A673 (cell line): ENCODE results near the gene LGALS9. TPM values are rescaled to one million over a fixed set of nuclear protein-coding genes. Genes with fewer than 3 reads are reported as not detected.

ENCODE experiments used
- BruUV-seq: library from RNA; stranded (reverse); fragments of 400-500 nt; replicated peaks from 2 replicates; lab custom pipeline; 2021; lab: Mats Ljungman, UMichigan
- CTCF ChIA-PET: fragments of 300-600 bp; sonication (Branson Sonifier 250); formaldehyde crosslinking; loops from one replicate; lab custom pipeline; 2022; ENCODE audit warnings: antibody characterized with exemption; lab: Charles Lee
- POLR2A ChIA-PET: fragments of 300-600 bp; sonication (Branson Sonifier 250); formaldehyde crosslinking; loops from one replicate; lab custom pipeline; 2022; ENCODE audit warnings: antibody characterized with exemption; ENCODE audit not compliant: low non-redundant PET; lab: Charles Lee
- DNase-seq: peaks from one replicate; pipeline ENCODE4 v3.0.0-alpha.2; 2015; ENCODE audit warnings: low spot score
- H3K27ac ChIP-seq: fragments of 200-600 bp; sonication (generic); 2 replicates; pipeline ENCODE4 v1.5.1; 2016; ENCODE audit warnings: mixed run types, low read depth, mild to moderate bottlenecking, mixed read lengths, antibody characterized with exemption, low read length; ENCODE audit not compliant: poor library complexity, severe bottlenecking
- H3K27me3 ChIP-seq: fragments of 200-600 bp; sonication (generic); replicated peaks from 2 replicates; pipeline ENCODE4 v1.6.1; 2017; ENCODE audit warnings: mixed run types, low read depth, mild to moderate bottlenecking, mixed read lengths, antibody characterized with exemption, low read length; ENCODE audit not compliant: insufficient read depth, poor library complexity
- H3K36me3 ChIP-seq: fragments of 200-600 bp; sonication (generic); 2 replicates; pipeline ENCODE4 v1.6.1; 2016; ENCODE audit warnings: mixed run types, mild to moderate bottlenecking, mixed read lengths, antibody characterized with exemption, low read length; ENCODE audit not compliant: insufficient read depth, poor library complexity, severe bottlenecking
- H3K4me1 ChIP-seq: fragments of 200-600 bp; sonication (generic); 2 replicates; pipeline ENCODE4 v1.6.1; 2017; ENCODE audit warnings: mixed run types, mild to moderate bottlenecking, mixed read lengths, antibody characterized with exemption, low read length; ENCODE audit not compliant: insufficient read depth, poor library complexity, severe bottlenecking
- H3K4me3 ChIP-seq: fragments of 200-600 bp; sonication (generic); 2 replicates; pipeline ENCODE4 v1.5.1; 2016; ENCODE audit warnings: low read depth, mixed run types, mild to moderate bottlenecking, mixed read lengths, low read length; ENCODE audit not compliant: poor library complexity, severe bottlenecking
- H3K9me3 ChIP-seq: fragments of 200-600 bp; sonication (generic); 2 replicates; pipeline ENCODE4 v1.6.1; 2016; ENCODE audit warnings: mixed run types, low read depth, mild to moderate bottlenecking, mixed read lengths, antibody characterized with exemption, low read length; ENCODE audit not compliant: poor library complexity, severe bottlenecking
- CTCF ChIP-seq: fragments of 300-800, 200-600 bp; sonication (generic); conservative IDR thresholded peaks from 2 replicates; pipeline ENCODE4 v1.5.1; 2017; ENCODE audit warnings: low read depth, mild to moderate bottlenecking, antibody characterized with exemption, low read length, moderate library complexity, mixed read lengths
- EZH2 ChIP-seq: fragments of 200-600 bp; sonication (generic); IDR thresholded peaks from 2 replicates; pipeline ENCODE4 v1.6.1; 2017; ENCODE audit warnings: borderline replicate concordance, low read depth, mild to moderate bottlenecking, mixed read lengths, antibody characterized with exemption, low read length; ENCODE audit not compliant: poor library complexity, severe bottlenecking
- intact Hi-C: fragments of 100-400 bp; cut with micrococcal nuclease; formaldehyde crosslinking; loops from one replicate; pipeline ENCODE4 v1.10.0; 2022; ENCODE audit not compliant: unreplicated experiment
- total RNA-seq: library from RNA; stranded (reverse); gene quantifications from 2 replicates; pipeline ENCODE4 v1.2.3, GENCODE V29; 2021

LGALS9 gene
- total RNA-seq, 1 experiment from 2014 or later: 2.4 TPM

- Histone ChIP-seq H3K36me3 (peaks cover 16% of the 10 kb centered on the region), H3K4me3 (no peak overlapping the region), H3K9me3 (no peaks in the 10 kb centered on the region), H3K27ac (no peak overlapping the region), H3K4me1 (no peaks in the 10 kb centered on the region), H3K27me3 (no peaks in the 10 kb centered on the region)
- CTCF ChIA-PET: no interaction called here
- POLR2A ChIA-PET: no interaction called here
- no peak for DNase-seq
- TF ChIP-seq CTCF (no peak), EZH2 (no peak)
- no TSS peak for BruUV-seq
- intact Hi-C loops: no loop called here
These were observed 7.4 kb upstream of the LGALS9 start for GRCh38 chr17:27623614-27624013.

GRCh38 chr17:27624539-27624938 lies 6.4 kb upstream of the LGALS9 start:
- TF ChIP-seq EZH2: no peak
- TF ChIP-seq CTCF: no peak
- ChIA-PET CTCF (no interaction called here), POLR2A (no interaction called here)
- Histone ChIP-seq H3K4me3 (no peak overlapping the region), H3K9me3 (no peaks in the 10 kb centered on the region), H3K27me3 (no peaks in the 10 kb centered on the region), H3K4me1 (no peaks in the 10 kb centered on the region), H3K27ac (no peak overlapping the region), H3K36me3 (peaks cover 16% of the 10 kb centered on the region)
- DNase-seq: no peak
- intact Hi-C loops: no loop called here
- no TSS peak for BruUV-seq

GRCh38 chr17:27625856-27626255 lies 5.1 kb upstream of the LGALS9 start:
- DNase-seq: no peak
- Histone ChIP-seq H3K36me3 (peaks cover 16% of the 10 kb centered on the region), H3K4me3 (no peak overlapping the region), H3K9me3 (no peaks in the 10 kb centered on the region), H3K4me1 (no peaks in the 10 kb centered on the region), H3K27ac (no peak overlapping the region), H3K27me3 (no peaks in the 10 kb centered on the region)
- CTCF ChIA-PET: no interaction called here
- BruUV-seq: no TSS peak
- no peak for TF ChIP-seq CTCF
- no peak for TF ChIP-seq EZH2
- intact Hi-C loops: no loop called here
- POLR2A ChIA-PET: no interaction called here
